Measurements from ENCODE around the gene KCNJ14.

Gene KCNJ14

GRCh38 chr19:48507911-48508439 lies 52.6 kb downstream of the KCNJ14 start:
- DNase-seq (ENCODE audit: low read depth, low spot score) = no peak

GRCh38 chr19:48508729-48509411 lies 53.5 kb downstream of the KCNJ14 start:
- DNase-seq (ENCODE audit: low read depth, low spot score) = no peak

GRCh38 chr19:48509467-48510194 lies 54.3 kb downstream of the KCNJ14 start:
- no peak for DNase-seq (ENCODE audit: low read depth, low spot score)

- peak; percentile 68 for DNase-seq (ENCODE audit: low read depth, low spot score)
These were observed 55.3 kb downstream of the KCNJ14 start for GRCh38 chr19:48510421-48511268.

- no peak for DNase-seq (ENCODE audit: low read depth, low spot score)
These were observed 56.0 kb downstream of the KCNJ14 start for GRCh38 chr19:48511321-48511731.

- peak; percentile 44 for DNase-seq (ENCODE audit: low read depth, low spot score)
These were observed 56.6 kb downstream of the KCNJ14 start, which contains the start of gene LMTK3 for GRCh38 chr19:48511800-48512503. TSS of gene LMTK3 (minus strand) at chr19:48511835. CDS start at chr19:48511576, 259 bp downstream.

- no peak for DNase-seq (ENCODE audit: low read depth, low spot score)
These were observed 57.3 kb downstream of the KCNJ14 start for GRCh38 chr19:48512504-48513288.

- DNase-seq (ENCODE audit: low read depth, low spot score) = peak; percentile 50
These were observed 58.1 kb downstream of the KCNJ14 start for GRCh38 chr19:48513289-48514122.

GRCh38 chr19:48514123-48514458 lies 58.7 kb downstream of the KCNJ14 start:
- DNase-seq (ENCODE audit: low read depth, low spot score) = no peak

- DNase-seq (ENCODE audit: low read depth, low spot score) = no peak
These were observed 61.2 kb downstream of the KCNJ14 start for GRCh38 chr19:48516536-48516935.

Data from activated CD4-positive, CD25-positive, alpha-beta regulatory T cell treated with anti-CD3 and anti-CD28 coated beads, Interleukin-2, amount 50 U/mL, for 16 hours (primary cell).